HG03469 (cell line): ENCODE data around the gene LGALS3.

Source experiments
- ATAC-seq: cut with Tn5 transposase; IDR thresholded peaks from one replicate; pipeline ENCODE4 v1.9.1; 2021; ENCODE audit warnings: mild to moderate bottlenecking, moderate library complexity, moderate number of reproducible peaks; ENCODE audit not compliant: unreplicated experiment

Gene LGALS3

DNA sequence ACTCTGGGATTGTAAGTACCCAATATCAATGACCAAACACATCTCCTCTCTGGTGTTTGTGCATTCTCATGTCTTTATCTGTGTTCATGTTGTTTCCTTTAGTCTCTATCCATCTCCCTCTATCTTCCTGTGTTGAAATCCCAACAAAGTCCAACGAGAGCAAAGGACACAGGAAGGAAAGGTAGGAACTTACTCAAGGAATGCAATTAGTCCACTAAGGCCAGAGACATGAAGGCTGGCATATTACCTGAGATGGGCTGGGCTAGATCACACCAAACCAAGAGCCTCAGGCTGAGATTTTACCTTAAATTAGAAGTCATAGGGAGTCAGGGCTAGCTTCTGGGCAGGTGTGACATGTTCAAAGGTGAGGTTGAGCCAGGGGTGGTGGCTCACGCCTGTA lies 14.3 kb upstream of the LGALS3 start:
- ATAC-seq = no peak

DNA sequence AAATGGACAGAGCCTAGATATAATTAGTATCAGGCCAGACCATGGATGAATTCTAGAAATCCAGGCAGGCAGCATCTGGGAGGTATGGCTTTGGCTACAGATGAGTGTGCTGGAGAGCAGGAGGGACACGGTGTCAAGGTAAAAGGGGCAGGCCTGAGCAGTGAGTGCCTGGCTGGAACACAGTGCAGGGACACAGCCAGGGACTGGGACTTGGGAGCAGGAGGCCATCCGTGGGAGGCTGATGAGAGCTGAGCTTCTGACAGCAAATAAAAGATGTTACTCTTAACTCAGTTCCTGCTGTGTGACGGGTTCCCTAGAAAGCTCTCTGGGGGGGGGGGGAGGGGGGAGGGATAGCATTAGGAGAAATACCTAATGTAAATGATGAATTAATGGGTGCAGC lies 13.6 kb upstream of the LGALS3 start:
- no peak for ATAC-seq

DNA sequence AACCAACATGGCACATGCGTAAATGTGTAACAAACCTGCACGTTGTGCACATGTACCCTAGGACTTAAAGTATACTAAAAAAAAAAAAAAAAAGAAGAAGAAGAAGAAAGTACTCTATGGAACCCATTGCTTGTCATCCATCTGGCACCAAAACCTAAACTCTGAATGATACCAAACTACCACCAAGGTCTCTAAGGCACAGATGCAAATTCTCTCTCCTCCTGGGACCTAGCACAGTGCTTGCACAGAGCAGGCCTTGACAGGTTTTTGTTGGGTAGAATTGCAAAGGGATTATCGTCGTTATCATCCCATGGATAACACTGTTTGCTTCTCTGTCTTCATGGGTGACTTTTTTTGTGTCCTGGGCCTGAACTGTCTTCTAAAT lies 13.2 kb upstream of the LGALS3 start:
- no peak for ATAC-seq

DNA sequence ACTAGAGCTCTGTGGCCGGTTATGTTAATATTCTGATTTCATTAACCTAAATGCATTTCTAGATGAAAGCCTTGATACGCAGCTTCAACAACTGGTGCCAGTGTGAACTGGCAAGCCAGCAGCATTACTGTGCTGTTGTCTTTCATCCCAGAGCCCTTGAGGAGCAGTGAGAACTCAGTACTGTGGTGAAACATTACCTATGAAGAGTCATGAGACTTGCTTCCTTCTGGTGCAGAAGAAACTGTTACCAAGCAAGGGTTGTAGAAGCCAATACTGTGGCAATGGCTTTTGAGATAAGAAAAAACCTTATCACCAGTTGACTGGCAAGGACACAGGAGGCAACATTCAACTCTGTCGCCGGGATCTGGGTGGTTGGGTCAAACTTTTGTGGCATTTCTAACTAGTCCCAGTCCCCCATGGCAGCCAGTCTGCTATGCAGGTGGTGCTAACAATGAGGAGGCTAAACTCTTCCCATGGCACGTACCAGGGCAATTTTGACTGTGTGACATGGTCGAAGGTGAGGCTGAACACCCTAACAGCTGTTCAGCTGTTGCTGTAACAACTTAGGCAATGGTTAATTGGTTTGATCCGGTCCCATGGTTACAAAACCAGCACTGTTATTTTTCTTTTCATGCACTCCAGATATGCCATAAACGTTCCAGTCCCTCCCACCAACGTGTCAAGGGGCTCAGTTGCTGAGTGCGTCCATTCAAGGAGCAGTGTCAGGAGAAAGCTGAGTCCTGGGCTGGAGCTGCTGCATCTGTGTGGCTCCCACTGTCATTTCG lies 12.6 kb upstream of the LGALS3 start:
- no peak for ATAC-seq

DNA sequence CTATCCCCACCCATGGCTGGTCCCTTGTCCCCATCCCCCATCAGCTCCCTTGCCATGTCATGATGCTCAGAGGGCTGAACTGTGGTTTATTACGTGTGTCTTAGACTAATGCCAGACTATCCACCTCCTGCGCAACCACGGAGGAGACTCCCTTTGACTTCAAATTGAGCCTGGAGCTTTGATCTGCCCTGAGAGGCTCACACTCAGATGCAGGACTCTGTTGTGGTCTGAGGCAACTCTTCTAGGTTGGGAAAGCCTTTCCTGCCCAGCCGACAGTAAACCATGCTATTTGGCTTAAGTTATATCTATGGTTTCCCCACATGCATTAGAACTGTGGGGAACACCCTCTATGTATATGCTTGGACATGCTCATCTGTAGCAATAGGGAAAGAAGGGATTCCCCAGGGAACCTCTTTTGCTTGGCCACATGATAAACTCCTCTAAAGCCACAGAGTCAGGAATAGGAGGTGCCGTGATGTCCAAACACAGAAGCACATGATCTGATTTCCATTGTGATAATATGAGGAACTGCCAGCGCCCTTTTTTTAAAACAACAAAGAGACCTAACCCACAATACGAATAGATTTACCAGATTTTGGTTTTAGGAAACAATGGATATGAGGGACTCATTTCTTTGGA lies 11.1 kb upstream of the LGALS3 start:
- ATAC-seq = no peak

DNA sequence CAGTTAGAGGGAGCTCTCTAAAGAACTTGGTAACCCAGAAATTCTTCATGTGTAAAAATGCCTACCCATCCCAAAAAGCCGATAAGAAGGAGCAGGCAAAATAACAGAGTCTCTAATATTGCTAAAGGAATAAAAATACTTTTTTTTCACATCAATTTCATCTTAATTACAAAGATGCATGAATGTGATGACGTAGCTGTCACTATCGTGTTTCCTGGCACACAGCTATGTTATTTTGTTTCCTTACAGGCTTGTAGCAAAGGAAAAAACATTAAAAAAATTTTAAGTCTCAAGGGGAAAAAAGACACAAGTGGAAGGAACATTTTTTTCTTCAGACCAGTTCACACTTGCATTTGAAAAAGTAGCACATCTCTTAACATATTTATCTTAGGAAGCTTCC lies 10.3 kb upstream of the LGALS3 start:
- no peak for ATAC-seq

DNA sequence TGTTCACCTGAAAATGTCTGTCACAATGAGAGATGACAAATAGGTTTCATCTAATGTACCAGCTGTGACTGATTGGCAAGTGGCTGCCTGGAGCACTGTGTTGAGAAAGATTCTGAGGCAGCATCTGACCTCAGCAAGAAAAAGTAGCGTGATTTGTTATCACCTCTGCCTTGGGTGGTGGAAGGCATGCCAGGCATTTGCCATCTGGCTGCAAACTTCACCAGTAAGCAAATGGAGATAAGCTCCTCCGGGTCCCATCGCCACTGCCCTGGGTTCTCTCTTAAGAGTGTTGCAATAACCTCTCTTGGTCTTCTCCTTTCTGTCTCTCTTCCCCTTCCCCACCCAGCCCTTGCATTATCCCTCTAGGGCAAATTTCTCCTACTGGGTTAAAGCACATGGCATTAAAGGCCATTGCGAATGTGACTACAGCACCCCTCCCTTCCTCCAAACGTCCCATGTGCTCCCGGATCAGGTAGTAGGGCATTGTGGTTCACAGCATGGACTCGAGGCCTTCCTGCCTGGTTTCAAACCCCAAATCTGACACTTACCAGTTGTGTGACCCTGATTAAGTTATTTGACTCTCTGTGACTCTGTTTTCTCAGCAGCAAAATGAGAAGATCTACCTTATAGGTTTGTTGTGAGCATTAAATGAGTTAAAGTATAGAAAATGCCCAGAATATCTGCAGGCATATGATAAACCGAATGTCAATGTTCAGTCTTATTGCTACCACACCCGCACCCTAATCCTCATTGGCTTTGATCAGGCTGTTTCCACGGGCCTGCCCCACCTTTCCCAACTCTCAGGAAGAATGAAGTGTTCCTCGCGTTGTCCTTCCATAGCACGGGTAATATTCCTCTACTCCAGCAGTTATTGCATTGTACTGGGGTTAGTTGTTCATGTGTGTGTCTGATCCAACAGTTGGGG lies 8.2 kb upstream of the LGALS3 start:
- no peak for ATAC-seq

DNA sequence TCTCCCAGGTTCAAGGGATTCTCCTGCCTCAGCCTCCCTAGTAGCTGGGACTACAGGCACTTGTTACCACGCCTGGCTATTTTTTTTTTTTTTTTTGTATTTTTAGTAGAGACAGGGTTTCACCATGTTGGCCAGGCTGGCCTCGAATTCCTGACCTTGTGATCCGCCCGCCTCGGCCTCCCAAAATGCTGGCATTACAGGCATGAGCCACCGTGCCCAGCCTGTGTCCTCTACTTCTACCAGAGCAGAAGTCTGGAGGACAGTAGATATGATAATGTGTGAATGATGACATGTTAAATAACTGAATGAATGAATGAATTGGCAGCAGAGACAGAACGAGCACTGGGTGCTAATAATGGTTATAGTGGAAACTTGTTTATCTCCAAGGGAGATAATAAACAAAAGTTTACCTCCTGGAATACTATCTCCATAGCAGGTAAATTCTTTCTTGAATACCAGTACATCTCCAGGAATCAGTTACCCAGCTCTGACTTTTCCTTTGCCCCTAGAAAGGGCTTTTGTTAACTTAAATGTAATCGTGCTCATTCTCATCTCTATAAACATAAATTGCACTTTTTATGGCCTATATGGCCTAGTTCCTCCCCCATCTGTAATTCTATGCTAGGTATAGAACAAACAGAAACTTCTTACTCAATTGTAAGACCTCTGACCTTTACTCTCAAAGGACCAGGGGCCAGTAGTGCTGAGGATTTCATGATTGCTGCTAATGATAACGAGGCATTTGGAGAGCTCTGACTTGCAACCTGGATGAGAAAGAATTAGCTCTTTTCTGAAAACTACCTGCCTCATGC lies 7.2 kb upstream of the LGALS3 start:
- no peak for ATAC-seq

DNA sequence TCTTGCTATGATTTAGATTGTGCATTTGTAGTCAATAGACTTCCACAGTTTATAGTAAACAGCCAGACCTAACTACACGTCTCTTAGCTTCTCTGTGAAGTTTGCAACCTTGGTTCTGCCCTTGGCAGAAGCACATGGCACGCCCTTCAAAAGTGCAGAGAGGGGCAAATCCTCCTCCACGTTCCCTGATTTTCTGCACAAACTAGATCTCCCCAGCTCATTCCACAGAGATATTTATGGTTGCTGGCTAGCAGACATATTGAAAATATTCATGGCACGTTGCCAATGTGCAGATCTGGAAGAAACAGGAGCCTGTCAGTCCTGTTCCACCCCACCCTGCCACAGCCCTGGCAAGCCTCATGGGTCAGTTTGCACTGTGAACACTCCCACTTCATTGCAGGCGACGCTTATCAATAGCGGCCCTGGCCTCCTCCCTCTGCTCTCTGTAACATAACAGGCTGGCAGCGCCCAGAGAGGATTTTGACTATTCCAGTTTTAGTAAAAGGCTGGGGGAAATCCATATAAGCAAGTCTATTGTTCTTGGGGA lies 6.5 kb upstream of the LGALS3 start:
- ATAC-seq = no peak

DNA sequence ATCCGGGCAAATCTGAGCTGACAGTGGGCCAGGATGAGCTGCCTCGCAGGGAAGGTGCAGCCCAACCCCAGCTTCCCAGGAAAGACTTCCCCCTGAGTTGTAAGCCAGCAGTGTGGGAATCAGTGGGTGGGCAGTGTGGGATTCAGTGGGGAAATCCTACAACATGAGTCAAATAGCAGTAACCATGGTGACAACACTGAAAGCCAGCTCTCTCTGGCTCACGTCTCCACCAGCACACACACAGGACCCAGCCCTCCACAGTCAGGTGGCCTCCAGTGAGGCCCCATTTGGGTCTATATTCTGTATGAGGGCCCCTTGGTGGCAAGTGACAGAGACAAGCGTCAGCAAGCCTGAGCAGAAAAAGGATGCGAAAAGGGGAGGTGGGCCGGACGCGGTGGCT lies 6.0 kb upstream of the LGALS3 start:
- ATAC-seq = no peak

DNA sequence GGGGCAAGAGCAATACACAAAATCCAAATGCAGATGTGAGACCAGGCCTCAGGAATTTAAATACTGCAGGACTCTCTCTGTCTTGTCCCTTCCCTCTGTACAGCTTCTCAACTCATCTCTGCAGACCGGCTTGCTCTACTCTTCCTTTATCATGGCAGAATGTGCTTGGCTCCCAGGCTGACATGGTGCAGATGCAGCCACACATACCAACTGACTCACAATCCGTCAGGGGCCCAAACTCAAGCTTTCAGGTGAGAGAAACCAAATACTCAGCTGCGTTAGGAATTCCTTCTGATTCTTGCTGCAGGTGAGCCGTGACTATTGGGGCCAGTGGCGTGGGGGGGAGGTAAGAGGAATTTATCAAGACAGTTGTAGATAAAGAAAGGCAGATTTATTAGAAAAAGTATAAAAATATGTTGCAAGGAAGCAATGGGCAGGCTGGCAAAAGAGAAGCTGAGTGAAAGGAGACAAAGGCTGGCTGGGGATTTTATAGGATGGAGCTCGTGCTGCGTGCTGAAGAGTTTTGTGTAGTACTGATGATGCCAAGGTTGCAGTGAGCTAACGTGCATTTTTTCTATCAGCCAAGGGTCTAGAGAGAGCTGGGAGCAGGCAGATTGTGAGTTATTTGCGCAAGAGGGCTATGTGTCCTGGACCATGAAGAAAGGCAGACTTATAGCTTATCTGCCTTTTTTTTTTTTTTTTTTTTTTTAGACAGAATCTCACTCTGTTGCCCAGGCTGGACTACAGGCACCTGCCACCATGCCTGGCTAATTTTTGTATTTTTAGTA lies 5.0 kb upstream of the LGALS3 start:
- ATAC-seq = no peak

DNA sequence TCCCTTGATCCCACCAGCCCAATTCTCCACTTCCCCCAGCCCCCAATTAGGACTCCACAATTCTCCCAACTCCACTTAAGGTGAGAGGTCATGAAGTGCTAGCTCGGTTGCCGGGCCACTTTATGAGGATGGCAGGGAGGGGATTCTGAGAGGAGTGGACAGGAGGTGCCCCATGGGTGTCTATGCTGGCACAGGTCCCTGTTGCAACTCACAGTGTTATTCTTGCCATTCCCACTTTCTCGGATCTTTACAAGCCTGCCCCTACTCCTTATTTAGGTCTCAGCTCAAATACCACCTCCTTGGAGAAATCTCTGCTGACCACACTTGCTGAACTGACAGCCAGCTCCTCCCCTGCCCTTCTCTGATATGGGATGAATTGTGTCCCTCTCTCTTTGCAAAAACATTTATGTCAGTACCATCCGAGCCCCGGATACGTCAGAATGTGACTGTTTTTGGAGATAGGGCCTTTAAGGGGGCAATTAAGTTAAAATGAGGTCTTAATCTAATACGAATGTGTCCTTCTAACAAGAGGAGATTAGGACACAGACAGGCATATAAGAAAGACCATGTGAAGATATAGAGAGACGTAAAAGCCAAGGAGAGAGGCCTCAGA lies 4.2 kb upstream of the LGALS3 start:
- no peak for ATAC-seq

DNA sequence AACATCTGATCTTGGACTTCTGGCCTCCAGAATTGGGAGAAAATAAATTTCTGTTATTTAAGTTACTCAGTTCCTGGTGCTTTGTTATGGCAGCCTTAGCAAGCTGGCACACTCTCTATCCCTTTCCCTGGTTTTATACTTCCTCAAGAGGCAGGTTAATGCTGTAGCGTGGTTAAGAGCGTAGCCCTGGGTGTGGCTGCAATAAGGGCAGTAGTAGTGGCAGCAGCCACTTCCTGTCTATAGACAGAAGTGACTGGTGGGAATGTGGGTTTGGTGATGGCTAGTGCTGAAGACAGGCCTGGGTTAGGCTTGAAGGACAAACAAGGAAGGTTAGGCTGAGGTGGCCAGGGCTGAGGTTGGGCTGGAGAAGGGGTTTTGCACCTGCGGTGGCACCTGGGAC lies 3.6 kb upstream of the LGALS3 start:
- ATAC-seq = no peak

DNA sequence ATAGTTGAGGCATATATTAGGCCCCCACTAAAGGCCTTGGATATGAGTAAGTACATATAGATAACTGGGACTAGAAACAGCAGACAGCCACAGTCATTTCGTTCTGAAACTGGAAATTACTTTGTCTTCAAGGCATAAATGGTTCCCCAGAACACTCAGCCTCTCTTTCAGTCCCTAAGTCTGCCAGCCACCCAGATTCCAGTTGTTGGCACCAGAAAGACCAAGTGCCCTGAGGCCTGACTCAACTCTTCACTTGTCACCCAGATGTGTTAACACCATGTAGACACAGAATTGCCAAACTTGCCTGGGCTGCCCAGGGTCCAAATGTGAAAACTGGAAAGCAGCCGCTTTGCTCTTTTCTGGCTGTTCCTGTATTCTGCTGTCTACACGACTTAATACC lies 3.0 kb upstream of the LGALS3 start:
- ATAC-seq = no peak

DNA sequence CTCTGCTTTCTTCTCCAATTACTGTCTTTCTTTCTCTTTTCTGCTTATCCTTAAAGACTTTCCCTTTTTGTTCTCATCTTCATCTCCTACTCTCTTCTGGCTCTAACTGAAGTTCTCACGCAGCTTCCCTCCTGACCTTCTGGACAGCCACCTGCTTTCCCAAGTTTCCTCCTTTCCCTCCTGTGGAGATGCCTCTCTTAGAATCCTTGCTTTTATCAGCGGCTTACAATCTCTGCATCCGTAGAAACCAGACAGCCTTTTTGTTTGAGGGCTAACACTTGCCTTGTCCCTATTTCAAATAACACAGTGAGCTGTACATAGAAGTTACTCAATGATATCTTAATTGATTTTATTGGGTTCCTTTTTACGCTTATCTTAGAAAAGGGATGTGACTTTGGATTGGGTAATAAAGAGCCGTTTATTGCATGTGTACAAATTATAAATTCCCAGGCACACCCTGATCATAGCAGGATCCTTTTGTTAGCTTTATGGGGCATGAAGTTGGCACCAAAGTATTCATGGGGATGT lies 2.1 kb upstream of the LGALS3 start:
- ATAC-seq = no peak

DNA sequence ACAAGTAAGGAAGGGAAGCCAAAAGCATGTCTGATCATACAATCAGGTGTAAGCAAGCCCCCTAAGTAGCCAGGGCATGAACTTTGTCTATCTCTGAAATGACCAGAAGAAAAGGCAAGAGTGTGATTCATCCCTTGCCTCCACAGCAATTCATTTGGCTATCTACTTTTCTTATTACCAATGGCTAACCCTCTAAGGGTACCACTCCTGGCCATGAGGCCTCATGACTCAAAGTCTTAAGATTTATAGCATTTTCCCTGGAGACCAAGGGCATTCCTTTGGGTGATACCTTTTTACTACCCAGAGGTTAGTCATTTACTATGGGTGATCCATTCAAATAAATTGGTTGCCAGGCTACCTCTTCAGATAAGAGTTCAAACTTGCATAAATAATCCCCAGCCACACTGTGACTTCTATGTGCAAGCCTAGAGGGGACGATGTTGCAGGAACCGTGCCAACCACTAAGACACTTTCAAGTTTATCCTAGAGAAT lies 1.5 kb upstream of the LGALS3 start:
- ATAC-seq = no peak

DNA sequence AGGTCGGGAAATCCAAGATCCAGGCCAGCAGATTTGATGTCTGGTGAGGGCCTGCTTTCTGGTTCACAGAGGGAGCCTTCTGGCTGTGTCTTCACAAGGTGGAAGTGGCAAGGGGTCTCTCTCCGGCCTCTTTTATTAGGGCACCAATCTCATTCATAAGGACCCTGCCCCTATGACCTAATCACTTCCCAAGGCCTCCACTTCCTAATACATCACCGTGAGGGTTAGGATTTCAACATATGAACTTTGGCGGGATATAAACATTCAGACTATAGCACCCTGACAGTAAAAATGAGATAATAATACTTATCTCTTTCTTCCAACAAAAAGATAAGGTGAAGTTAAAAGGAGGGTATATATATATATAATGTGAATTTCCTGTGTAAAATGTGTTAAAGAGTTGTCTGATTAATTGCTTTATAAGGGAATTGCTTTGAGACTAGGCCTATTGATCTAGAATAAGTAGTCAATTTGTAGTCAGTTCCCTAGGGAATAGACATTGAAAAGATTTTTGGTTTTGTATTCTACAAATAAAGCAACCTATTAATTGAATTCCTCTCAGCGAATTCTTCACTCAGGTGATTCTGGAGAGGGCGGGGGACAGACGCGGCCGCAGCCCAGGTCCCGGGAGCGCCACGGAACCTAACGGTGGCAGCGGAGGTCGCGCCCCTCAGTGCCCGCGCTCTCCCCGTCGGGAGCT lies 516 bp upstream of the LGALS3 start:
- no peak for ATAC-seq

DNA sequence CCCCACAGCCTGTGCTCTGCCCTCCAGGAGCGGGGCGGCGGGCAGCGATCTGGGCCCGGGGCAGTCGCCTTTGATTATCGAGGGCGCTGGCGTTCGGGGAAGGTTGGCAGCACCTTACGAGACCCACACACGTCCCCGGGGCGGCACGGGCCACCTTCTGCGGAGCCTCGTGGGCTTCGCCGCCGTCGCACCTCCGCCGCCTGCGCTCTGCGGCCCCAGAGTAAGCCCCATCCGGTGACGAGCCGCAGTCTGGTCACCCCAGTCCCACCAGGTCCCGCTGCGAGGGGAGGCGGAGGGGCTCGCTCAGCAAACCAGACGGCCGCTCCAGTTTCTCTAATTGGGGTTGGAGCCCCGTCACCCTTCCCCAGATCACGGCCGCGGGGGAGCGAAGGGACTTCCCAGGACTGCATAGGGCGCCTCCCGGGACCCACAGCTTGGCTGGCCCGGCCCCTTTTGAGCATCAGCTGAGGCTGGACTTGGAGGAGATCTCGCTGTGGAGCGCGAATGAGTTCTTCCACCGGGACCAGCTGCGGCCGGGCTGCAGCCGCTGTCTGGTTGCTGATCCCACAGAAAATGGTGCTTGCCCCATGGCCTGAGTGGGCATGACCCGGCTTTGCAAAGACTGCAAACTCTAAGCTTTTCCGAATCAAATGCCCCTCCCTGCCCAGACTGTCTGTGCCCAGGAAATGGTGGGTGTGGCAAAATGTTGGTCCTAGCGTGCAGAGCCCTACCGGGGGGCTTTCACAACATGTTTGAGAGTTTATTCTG lies 560 bp downstream of the LGALS3 start:
- peak; percentile 25 for ATAC-seq
